Renal pelvis (tissue), 4 donors: ENCODE measurements around the gene PLB1. TPM values are rescaled to one million over a fixed set of nuclear protein-coding genes. Genes with fewer than 3 reads are reported as not detected.

Experiments
- DNase-seq: peaks from one replicate; pipeline ENCODE4 v3.0.0-alpha.2; 2013
- polyA plus RNA-seq, 3 donors: library from polyadenylated mRNA; unstranded; fragments of 120-200 nt; gene quantifications; one replicate each; pipeline ENCODE4 v1.2.1, GENCODE V29; 2013; ENCODE audit not compliant: insufficient read length in 3 of 3

Gene PLB1
- polyA plus RNA-seq, 3 donors = 1.1 to 1.6 (median 1.3) TPM

GRCh38 chr2:28589746-28590463, 94.0 kb downstream of the PLB1 start:
- DNase-seq = no peak

DNA sequence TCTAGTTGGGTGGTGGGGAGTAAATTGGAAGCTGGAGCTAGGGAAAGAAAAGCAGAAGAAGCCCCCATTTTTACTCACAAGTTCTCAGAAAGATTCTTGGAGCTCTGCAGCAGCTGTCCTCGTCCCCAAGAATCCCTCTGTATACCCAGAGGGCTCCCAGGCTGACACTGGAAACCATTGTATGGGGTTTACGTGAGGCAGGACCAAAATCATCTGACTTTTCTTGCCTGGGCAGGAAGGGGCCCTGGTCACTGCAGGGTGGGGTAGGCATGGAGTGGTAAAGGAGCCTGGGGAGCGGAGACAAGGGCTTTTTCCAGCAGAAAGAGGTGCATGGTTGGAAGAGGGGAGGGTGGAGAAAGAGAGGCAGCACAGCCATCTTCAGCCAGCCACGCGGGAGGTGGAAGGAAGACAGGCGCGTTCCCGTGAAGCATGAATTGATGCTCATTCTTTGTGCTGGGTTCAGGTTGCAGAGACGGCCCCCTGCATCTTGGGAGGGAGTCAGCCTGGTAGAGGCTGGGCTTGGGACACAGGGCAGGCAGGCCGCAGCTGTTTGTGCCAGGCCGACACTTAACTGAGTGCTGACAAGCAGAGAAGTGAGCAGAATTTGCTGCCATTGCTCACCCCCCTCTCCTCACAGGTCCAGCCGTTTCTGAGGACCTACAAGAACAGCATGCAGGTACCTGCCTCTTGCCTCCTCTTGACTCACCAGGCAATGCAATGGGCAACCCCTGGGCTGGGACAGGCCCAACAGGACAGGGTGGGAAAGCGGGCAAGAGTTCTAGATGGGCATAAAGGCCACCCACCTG, 94.8 kb downstream of the PLB1 start:
- DNase-seq = no peak

DNA sequence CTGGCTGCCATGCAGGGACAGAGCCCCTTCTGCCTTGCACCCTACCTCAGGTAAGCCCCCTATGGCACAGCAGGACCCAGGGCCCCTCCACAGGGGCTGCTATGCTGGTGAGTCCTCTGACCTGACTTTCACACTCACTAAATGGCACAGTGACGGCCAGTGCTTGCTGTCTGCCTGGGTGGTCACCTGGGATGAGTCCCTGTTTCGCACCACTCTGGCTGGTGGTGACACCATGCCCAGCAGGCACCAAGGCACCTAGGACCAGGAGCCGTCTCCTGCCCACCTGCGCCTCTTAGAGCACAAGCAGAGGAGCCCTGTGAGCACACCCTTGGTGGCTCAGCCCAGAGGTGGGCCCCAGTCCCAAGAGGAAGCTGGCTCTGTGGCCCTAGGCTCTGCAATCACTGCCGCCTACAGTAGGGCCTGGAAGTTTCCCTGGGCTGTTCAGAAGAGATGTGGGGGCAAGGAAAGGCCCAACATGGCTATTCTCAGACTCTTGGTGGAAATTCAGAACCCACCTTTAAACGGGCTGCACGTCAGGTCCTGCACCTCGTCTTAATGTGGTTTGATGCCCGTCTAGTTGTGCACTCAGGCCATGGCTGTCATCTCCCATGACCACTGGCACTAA, 96.0 kb downstream of the PLB1 start:
- no peak for DNase-seq

DNA sequence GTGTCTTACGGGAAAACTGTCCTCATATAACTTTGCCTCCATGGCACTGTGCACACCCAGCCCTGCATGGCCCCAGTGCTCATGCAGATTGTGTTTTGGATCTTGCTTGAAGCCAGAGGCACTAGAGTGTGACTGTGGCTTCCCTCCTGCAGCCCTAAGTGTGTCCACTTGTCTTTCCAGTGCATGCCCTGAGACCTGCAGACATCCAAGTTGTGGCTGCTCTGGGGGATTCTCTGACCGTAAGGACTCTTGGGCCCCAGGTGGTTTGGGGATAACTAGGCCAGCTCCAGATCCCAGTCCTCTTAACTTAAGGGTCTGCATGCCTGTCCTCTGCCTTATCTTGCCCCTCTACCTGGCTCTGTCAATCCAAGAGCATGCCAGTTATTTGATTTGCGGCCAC, 96.6 kb downstream of the PLB1 start:
- DNase-seq = no peak

GRCh38 chr2:28593160-28593755, 97.4 kb downstream of the PLB1 start:
- DNase-seq = no peak

DNA sequence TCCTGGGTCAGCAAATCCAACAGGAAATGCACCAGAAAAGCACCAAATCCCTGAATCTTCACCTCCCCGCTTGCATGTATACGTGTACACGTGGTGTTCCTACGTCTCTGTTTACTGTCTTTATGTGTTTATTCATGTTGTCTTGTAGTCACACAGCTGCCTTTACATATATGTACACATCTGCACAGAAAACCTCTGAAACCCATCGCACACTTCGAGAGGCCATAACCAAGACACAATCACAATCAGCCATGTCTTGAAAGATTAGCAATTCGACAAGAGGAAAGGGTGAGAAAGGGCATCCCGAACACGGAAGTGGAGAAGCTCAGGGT, 98.1 kb downstream of the PLB1 start:
- DNase-seq = no peak

DNA sequence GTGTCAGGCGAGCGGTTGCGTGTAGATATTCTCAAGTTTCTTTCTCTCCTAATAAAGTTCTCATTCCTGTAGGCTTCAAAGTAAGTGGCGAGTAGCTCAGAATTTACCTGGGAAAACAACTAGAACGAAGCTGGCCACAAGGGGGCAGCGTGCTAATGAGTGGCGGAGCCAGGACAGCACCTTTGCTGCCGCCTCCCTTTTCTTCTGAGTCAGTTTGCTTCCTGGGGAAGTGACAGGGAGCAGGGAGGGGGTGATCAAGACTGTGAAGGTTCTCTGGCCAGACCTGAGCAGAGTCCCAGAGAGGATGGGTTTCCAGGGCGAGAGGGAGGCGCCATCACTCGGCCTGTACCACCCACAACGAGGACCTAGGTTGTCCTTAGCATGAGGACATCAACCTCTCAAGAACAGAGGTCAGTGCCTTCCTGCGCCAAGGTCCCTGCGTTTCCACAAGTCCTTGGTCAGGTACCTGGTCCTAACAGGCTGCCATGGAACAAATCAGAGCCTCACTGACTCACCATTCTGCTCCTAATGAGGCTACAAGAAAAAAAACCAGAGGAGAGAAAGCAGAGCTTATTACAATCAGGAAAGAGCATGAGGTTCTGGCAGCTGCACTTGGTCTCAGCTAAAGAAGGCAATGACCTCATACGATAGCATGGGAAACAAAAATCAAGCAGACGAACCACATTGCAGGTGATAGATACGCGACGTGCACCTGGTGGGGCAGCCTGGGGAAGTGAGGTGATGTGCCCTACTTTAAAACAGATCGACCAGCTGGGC, 98.7 kb downstream of the PLB1 start:
- peak; percentile 90 for DNase-seq

DNA sequence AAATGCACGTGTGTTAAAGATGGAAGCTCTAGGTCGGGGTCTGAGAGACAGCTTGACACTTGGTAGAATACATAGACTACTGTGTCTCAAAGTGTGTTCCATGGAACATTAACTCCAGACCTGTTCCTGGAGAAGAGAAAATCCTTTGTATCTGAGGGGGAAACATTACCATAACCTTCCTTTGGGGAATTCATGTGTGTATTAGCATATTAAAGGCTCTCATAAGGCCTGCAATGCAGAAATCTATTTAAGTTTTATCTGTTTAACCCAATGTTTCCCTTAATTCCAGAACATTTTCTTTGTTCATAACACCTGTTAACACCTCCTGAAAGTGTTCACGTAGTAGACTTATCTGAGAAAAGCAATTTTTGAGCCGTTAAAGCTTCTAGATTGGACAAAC, 99.5 kb downstream of the PLB1 start:
- no peak for DNase-seq

DNA sequence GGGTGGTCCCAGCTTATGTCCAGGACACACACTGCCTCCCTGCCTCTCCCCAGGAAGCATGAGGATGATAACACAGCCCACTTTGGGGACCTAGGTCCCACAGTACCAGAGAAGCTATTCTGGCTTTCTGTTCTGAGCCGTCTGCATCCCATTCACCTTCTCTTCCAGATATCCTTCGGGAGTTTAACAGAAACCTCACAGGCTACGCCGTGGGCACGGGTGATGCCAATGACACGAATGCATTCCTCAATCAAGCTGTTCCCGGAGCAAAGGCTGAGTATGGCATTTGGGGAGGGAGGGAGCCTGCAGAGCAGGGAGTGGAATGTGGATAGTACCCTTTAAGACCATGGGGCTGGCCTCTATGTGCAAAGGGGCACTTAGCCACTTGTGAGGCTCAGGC, 102.6 kb downstream of the PLB1 start:
- DNase-seq = no peak

GRCh38 chr2:28600181-28600580, 104.3 kb downstream of the PLB1 start:
- no peak for DNase-seq

- no peak for DNase-seq
These were observed 105.8 kb downstream of the PLB1 start for GRCh38 chr2:28601616-28602015.

DNA sequence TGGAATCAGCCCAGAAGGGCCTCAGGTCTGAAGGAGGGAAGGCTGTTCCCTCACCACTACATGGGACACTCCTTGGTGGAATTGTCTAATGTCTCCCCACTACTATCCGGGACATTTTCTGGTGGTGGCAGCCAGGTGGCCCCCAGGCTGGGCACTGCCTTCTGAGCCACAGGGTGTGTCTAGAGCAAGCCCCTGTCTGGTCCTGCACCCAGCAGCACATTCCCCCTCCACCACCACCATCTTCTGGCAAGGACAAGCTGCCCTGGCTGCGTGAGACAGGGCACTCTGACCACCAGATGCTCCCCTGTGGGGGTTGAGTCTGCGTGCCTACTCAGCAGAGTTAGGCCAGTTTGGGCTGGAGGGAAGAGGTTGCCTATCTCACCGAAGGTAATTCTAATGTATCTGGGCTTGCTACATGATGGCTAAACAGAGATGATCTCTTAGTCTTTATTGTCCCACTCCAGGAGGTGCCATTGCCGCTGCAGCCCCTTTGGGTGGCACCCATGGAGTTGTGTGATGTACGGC, 106.3 kb downstream of the PLB1 start:
- no peak for DNase-seq

- no peak for DNase-seq
These were observed 107.1 kb downstream of the PLB1 start for GRCh38 chr2:28602751-28603639.

- DNase-seq = no peak
These were observed 108.0 kb downstream of the PLB1 start for GRCh38 chr2:28603821-28604220.

GRCh38 chr2:28604284-28604843, 108.5 kb downstream of the PLB1 start:
- no peak for DNase-seq

- DNase-seq = no peak
These were observed 111.2 kb downstream of the PLB1 start for GRCh38 chr2:28606986-28607441.

- no peak for DNase-seq
These were observed 112.1 kb downstream of the PLB1 start for GRCh38 chr2:28607730-28608499.

- DNase-seq = no peak
These were observed 112.9 kb downstream of the PLB1 start for GRCh38 chr2:28608500-28609424.
